SU-DHL-6 (cell line): ENCODE measurements around the gene CHSY1.

Experiments used
- H2AFZ ChIP-seq: fragments of 200-600 bp; sonication (generic); 2 replicates; pipeline ENCODE4 v1.6.1; 2014; ENCODE audit warnings: low read depth, mild to moderate bottlenecking, moderate library complexity, mixed read lengths, antibody characterized with exemption, low read length; ENCODE audit not compliant: severe bottlenecking
- H3F3A ChIP-seq: fragments of 200-600 bp; shearing (Covaris generic); 2 replicates; pipeline ENCODE4 v1.6.0; 2016; ENCODE audit warnings: antibody characterized with exemption, mild to moderate bottlenecking; ENCODE audit not compliant: insufficient read depth
- H3K27ac ChIP-seq: fragments of 200-600 bp; sonication (generic); 2 replicates; pipeline ENCODE4 v1.5.1; 2016; ENCODE audit warnings: low read depth, mild to moderate bottlenecking, low read length, moderate library complexity, mixed read lengths
- H3K27me3 ChIP-seq: fragments of 200-600 bp; sonication (generic), shearing (Covaris generic); 2 replicates; pipeline ENCODE4 v1.6.0; 2014; ENCODE audit warnings: mild to moderate bottlenecking, low read length
- H3K36me3 ChIP-seq: fragments of 200-600 bp; sonication (generic); 2 replicates; pipeline ENCODE4 v1.6.1; 2014; ENCODE audit warnings: mild to moderate bottlenecking, low read length, mixed read lengths
- H3K4me2 ChIP-seq: fragments of 300-600, 200-600 bp; shearing (Covaris generic), sonication (generic); 2 replicates; pipeline ENCODE4 v1.6.0; 2014; ENCODE audit warnings: low read length, low read depth, mild to moderate bottlenecking; ENCODE audit not compliant: poor library complexity, severe bottlenecking
- H3K4me3 ChIP-seq: fragments of 200-600 bp; sonication (generic); 2 replicates; pipeline ENCODE4 v1.5.1; 2014; ENCODE audit warnings: antibody characterized with exemption, low read length, mild to moderate bottlenecking, mixed read lengths; ENCODE audit not compliant: insufficient read depth, poor library complexity, severe bottlenecking
- H3K79me2 ChIP-seq: fragments of 200-600 bp; sonication (generic); 2 replicates; pipeline ENCODE4 v1.6.1; 2014; ENCODE audit warnings: mild to moderate bottlenecking, low read length, moderate library complexity; ENCODE audit not compliant: insufficient read depth
- H3K9ac ChIP-seq: fragments of 200-600 bp; sonication (generic); 2 replicates; pipeline ENCODE4 v1.7.0; 2014; ENCODE audit warnings: mild to moderate bottlenecking, low read length
- H3K9me2 ChIP-seq: fragments of 200-600 bp; sonication (generic); replicated peaks from 2 replicates; pipeline ENCODE4 v1.6.1; 2014; ENCODE audit warnings: low read length; ENCODE audit not compliant: insufficient read depth
- H3K9me3 ChIP-seq: fragments of 200-600 bp; sonication (generic); 2 replicates; pipeline ENCODE4 v1.6.1; 2014; ENCODE audit warnings: low read length, mixed read lengths; ENCODE audit not compliant: insufficient read depth
- H4K20me1 ChIP-seq: fragments of 200-600 bp; sonication (generic); 2 replicates; pipeline ENCODE4 v1.6.1; 2014; ENCODE audit warnings: low read depth, mild to moderate bottlenecking, antibody characterized with exemption, low read length, moderate library complexity, mixed read lengths
- EZH2phosphoT487 ChIP-seq: fragments of 200-600 bp; sonication (generic), shearing (Covaris generic); conservative IDR thresholded peaks from 2 replicates; pipeline ENCODE4 v1.6.1; 2018; ENCODE audit warnings: mild to moderate bottlenecking, antibody characterized with exemption, low read length, moderate library complexity, mixed read lengths
- TF ChIP-seq, protein P1 (sequence below): fragments of 200-600 bp; sonication (generic); IDR thresholded peaks from one replicate; pipeline ENCODE4 v1.5.1; 2017; ENCODE audit warnings: antibody characterized with exemption, mild to moderate bottlenecking, low read length, moderate library complexity; ENCODE audit not compliant: insufficient read depth, poor library complexity, severe bottlenecking

CHSY1 gene

GRCh38 chr15:101158166-101159095 is 93.4 kb downstream of the CHSY1 start:
- H2AFZ ChIP-seq: no peak overlapping the region
- H3K79me2 ChIP-seq: no peaks in the 10 kb centered on the region
- H3K4me2 ChIP-seq: no peak overlapping the region
- H3F3A ChIP-seq: 0 out of 2 replicates have a peak, but pooled peaks cover 5% of the 10 kb centered on the region
- no peaks in the 10 kb centered on the region for H3K9me3 ChIP-seq
- H4K20me1 ChIP-seq: no peaks in the 10 kb centered on the region
- no peak overlapping the region for H3K27ac ChIP-seq
- no peak for TF ChIP-seq EZH2phosphoT487
- TF ChIP-seq, protein P1, sequence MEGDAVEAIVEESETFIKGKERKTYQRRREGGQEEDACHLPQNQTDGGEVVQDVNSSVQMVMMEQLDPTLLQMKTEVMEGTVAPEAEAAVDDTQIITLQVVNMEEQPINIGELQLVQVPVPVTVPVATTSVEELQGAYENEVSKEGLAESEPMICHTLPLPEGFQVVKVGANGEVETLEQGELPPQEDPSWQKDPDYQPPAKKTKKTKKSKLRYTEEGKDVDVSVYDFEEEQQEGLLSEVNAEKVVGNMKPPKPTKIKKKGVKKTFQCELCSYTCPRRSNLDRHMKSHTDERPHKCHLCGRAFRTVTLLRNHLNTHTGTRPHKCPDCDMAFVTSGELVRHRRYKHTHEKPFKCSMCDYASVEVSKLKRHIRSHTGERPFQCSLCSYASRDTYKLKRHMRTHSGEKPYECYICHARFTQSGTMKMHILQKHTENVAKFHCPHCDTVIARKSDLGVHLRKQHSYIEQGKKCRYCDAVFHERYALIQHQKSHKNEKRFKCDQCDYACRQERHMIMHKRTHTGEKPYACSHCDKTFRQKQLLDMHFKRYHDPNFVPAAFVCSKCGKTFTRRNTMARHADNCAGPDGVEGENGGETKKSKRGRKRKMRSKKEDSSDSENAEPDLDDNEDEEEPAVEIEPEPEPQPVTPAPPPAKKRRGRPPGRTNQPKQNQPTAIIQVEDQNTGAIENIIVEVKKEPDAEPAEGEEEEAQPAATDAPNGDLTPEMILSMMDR: no peak
- H3K27me3 ChIP-seq: no peaks in the 10 kb centered on the region
- H3K36me3 ChIP-seq: no peaks in the 10 kb centered on the region
- no peak overlapping the region for H3K4me3 ChIP-seq
- no peaks in the 10 kb centered on the region for H3K9me2 ChIP-seq
- no peak overlapping the region for H3K9ac ChIP-seq

DNA sequence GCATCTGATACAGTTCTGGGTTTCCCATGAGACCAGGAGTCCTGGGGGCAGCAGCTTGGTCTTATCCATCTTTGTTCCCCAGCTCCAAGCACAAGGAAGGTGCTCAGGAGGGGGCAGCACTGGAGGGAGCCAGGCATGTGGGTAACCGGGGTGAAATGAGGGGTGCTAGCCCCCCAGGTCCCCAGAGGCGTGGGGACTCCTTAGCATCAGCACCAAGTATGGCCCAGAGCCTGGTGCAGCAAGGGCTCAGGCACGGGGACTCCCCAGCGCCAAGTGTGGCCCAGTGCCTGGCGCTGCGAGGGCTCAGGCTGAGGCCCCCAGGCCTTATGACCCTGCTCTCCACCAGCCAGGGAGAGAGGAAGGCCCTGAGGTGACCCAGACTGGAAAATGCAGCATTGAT is 94.1 kb downstream of the CHSY1 start:
- H3K36me3 ChIP-seq: no peaks in the 10 kb centered on the region
- no peak overlapping the region for H3K9ac ChIP-seq
- no peak overlapping the region for H3K4me3 ChIP-seq
- H2AFZ ChIP-seq: no peak overlapping the region
- TF ChIP-seq, protein P1: no peak
- TF ChIP-seq EZH2phosphoT487: no peak
- H3K79me2 ChIP-seq: no peaks in the 10 kb centered on the region
- no peaks in the 10 kb centered on the region for H4K20me1 ChIP-seq
- no peak overlapping the region for H3K27ac ChIP-seq
- no peak overlapping the region for H3K4me2 ChIP-seq
- 0 out of 2 replicates have a peak, but pooled peaks cover 5% of the 10 kb centered on the region for H3F3A ChIP-seq
- no peaks in the 10 kb centered on the region for H3K9me3 ChIP-seq
- no peaks in the 10 kb centered on the region for H3K9me2 ChIP-seq
- no peaks in the 10 kb centered on the region for H3K27me3 ChIP-seq

DNA sequence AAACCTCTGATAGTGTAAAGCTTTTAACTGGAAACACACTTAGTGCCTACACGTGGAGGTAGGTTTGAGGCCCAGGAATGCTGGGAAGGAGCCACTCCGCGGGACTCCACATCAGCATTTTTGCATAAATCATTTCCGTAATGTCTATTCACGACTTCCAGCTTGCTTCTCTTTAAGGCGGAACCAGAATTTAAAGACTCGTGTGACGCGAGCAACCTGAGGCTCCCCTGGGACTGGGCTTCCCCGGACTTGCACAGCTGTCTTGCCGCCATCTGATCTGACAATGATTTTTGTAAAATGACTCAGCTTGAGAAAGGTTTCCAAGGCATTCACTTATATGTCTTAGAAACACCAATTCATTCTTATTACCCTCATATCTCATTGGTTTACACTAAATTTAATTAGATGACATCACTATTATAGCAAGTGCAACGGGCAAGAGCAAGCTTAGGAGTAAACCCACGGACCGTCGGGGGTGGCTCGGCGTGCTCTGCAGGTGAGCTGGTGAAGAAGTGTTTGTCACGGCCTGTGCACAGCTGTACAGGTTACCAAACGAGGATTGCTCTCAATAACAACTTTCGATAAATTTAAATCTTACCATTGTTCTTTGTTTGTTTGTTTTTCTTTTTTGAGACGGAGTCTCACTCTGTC is 95.2 kb downstream of the CHSY1 start:
- peak overlapping the region; percentile 46 for H3K27ac ChIP-seq
- H3F3A ChIP-seq: 0 out of 2 replicates have a peak, but pooled peaks cover 5% of the 10 kb centered on the region
- H3K27me3 ChIP-seq: no peaks in the 10 kb centered on the region
- no peaks in the 10 kb centered on the region for H3K9me2 ChIP-seq
- H4K20me1 ChIP-seq: no peaks in the 10 kb centered on the region
- no peaks in the 10 kb centered on the region for H3K36me3 ChIP-seq
- H3K4me3 ChIP-seq: peak overlapping the region; percentile 18
- H3K4me2 ChIP-seq: peak overlapping the region; percentile 50
- no peaks in the 10 kb centered on the region for H3K9me3 ChIP-seq
- no peak for TF ChIP-seq EZH2phosphoT487
- peak overlapping the region; percentile 33 for H3K9ac ChIP-seq
- no peaks in the 10 kb centered on the region for H3K79me2 ChIP-seq
- peak overlapping the region; percentile 80 for H2AFZ ChIP-seq
